HG02943 (cell line): ENCODE data around the gene TUBGCP3.

Experiments used
- ATAC-seq: cut with Tn5 transposase; IDR thresholded peaks from one replicate; pipeline ENCODE4 v1.9.1; 2021; ENCODE audit warnings: mild to moderate bottlenecking, low read depth, moderate library complexity; ENCODE audit not compliant: unreplicated experiment

The TUBGCP3 gene

DNA sequence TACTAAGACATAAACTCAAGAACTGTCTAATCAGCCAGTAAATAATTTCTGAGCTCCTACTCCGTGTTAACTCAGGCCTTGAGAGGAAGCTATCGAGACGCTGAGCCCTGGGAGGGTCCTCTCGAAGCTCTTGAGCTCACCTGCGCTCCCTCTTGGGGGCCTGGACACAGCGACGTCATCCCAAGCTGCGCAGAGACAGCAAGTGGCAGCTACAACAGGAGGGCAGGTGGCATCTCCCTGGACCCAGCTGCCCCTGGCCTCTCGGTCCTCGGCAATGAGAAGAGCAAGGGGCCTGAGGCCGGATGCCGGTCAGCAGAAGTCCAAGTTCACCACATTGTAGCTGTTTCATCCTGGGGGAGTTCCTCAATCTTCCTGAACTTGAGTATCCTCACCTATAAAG lies 30.5 kb upstream of the TUBGCP3 start:
- no peak for ATAC-seq

DNA sequence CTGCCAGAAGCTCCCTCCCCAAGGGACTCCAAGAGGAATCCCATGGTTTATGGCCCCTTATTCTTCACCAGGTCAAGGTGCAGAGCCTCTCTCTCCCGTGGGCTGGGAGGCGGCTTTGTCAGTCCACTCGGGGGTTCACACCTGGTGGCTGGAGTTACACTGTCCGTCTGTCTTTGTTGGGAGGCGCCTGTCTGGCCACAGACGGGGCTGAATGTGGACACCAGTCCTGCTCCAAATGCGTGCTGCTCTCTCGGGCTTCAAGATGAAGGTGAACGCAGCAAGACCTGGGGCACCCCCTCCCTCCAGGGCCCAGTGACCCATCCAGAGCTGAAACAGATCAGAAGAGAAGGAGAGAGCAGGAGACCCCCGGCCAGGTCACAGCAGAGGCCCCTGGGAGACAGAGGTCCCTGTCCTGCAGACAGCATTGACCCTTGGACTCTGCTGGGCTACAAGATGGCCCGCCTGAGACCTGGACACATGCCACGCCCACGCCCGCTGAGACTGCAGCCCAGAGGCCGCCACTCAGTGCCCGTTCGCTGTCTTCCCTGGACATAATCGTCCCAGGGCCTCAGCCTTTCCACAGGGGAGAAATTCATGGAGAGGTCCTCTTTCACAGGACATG lies 29.9 kb upstream of the TUBGCP3 start:
- ATAC-seq = no peak

DNA sequence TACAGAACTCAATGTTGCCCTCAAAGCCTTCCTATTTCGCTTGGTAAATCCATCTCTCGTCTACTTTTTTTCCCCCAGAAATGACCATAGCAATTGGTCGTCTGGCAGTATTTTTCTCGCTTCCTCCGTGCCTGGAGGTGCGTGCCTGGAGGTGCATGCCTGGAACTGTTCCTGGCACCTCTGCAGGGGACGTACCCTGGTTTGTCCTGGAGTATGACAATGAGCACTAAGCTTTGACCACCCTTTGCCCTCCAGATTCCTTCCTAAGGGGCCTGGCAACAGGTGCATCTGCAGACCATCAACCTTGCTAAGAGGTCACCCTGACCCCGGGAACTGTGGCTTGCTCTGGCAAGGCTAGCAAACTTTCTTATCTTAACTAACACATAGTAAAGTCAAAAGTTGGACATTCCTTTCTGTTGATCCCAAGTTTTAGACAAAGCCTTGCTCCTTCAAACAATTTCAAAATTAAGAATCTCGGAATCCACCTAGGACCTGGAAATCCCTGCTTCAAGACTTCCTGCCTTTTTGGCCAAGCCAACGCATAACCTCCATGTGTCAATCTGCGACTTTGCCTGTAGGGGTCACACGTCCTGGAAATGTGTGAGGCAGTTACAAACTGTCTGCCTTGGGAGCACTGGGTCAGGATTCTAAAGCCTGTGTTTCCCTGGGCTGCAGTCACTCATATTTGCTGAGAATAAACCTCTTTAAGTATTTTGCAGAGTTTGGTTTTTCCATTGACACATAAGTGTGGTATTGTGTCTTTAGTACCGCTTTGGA lies 28.8 kb upstream of the TUBGCP3 start:
- no peak for ATAC-seq

DNA sequence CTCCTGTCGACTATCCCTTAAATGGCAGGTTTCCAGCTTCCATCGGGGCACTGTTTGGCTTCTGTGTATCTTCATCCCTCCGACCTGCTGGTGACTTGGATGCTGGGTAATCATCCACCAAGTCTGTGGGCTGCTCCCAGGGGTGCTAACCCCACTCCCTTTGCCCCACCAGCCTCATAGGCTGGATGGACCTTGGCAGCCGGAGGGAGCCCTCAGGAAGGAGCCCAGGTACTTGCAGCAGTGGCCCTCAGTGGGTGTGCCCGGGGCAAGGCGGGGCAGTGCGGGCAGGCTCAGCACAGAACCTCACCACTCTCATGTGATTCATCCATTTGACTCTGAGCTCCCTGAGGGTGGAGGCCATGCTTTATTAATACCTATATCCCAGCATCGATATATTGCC lies 27.4 kb upstream of the TUBGCP3 start:
- ATAC-seq = no peak

DNA sequence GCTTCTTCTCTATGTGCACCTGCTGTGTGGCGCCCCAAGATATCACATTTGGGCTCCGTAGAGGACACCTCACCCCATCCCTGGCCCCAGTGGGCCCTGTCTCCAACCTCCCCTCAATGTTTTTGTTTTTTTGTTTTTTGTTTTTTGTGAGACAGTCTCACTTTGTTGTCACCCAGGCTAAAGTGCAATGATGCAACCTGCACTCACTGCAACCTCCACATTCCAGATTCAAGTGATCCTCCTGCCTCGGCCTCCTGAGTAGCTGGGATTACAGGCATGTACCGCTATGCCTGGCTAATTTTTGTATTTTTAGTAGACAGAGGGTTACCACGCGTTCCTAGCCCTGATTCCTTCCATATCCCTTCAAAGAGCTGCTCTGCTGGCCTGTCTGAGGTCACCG lies 26.9 kb upstream of the TUBGCP3 start:
- ATAC-seq = no peak

DNA sequence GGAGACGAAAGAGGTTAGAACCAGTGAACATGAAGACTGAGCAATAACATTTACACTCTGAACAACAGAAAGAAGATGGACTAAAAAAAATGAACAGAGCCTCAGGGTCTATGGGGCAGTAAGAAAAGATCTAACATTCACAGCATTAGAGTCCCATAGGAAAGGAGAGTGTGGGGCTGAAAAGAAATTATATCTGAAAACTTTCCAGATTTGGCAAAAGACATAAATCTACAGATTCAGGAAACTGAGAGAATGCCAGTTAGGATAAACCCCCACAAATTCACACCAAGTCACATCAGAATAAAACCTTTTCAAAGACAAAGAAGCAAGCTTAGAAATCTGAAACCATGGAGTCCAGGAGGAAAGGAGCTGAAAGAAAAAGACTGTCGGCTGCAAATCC lies 20.3 kb upstream of the TUBGCP3 start:
- ATAC-seq = no peak

DNA sequence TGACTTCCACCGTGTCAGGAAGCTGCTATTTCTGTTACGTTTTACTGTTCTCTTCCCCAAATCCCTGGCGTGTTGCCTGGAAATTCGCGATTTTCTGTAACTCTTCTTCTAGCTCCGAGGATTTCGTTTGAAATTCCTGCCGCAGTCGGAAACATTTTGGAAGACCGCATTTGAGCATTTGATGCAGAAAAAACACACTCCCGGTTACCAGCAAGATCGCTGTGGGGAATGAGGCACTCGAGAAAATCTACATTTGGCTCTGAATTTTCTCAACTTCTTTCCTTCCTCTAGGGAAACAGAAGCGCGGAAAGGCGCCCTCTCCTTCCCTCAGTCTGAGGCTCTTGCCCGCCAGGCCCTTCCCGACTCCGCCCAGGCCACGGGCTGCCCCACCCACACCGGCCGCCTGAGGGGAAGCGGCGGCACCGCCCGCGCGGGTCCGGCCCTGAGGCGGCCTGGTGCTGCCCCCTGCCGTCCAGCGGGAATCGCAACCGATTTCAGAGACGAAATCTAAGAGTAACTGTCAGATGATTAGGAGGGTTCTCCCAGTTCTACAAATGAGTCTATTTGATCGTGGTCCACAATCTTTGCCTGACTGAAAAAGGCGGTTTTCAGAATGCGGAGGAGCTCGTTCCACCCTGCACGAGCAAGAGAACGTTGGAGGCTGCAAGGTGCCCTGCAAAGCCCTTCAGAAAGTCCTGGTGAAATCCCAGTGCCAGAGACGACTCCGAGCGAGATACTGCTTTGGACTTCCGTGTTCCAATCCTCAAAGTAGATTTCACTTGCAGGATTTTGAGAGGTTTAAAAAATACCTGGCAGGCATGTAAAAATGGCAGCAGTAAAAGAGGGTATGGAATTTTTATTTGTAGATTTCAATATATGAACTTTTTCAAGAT lies 18.4 kb upstream of the TUBGCP3 start:
- peak; percentile 95 for ATAC-seq

DNA sequence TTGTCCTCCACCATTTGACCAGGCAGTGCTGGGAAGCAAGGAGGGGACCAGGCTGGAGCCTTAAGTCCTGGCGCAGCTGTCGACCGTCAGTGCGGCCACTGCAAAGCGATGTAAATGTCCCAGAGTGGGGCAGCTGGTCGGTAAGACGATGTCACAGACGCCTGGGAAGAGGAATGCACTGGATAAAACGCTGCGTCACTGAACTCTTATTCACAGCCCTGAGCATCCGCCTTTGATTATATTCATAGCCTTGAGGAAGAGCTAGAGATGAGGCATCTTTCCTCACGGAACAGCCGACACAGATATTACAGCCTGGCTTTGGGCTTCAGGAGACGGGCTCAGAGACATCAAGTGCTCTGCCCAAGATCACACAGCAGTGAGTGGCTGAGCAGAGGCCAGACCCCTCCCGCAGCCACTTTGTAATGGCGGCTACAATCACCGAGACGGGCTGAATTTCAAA lies 17.6 kb upstream of the TUBGCP3 start:
- ATAC-seq = no peak

DNA sequence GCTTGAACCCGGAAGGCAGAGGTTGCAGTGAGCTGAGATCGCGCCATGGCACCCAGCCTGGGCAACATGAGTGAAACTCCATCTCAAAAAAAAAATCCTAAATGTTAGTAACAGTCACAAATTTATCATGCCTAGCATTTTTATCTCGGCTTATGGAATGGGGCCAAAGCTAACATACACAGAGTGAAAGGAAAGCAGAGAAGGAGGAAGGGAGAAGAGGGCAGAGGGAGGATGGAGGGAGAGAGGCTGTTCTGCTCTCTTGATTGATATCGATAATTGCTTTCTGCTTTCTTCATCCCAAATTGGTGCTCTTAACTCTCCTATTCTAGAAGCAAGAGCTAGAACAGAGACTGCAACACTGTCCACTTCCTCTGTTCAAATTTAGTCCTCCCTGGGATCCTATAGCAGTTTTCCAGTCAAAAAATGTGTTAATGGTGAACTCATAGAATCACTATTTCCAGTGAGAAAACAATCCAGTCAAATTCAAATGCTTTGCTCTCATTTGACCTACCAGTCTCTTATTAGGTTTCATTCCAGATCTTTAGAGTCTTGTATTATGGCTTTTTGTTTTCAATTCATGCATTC lies 15.8 kb upstream of the TUBGCP3 start:
- no peak for ATAC-seq

DNA sequence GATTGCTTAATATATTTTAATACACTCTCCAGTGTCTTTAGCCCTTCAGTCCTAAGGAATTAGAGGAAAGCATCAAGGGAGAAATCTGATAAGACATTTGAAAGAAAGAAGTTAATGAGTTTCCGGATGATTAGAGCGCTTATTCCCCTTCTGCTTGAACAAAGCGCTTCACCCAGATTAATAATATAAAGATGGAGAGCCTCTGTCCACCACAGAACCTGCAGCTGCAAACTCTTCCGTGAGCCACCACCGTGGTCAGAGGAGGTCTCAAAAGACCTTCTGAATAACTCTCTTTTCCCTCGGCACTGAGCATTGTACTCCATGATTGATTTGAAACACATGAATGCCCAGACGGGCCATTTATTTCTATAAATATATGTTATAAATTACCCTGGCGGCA lies 14.2 kb upstream of the TUBGCP3 start:
- ATAC-seq = no peak

DNA sequence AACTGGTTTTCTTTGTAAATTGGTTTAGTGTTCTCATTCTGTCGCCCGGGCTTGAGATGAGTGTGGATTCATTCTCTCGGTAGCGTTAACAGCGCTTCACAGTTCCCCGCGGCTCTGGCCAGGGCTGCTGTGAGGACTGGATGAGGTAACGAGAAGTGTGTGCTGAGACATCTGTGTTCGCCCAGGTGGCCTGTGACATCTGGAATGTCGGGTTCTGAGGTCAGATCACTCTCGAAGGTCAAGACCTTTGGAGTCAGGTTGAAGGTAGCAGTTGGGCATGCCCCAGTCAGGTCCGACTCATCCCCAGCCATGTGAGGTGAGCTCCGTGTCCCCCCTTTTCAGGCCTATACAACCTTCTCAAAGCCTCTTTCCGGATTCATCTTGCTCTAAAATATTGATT lies 13.4 kb upstream of the TUBGCP3 start:
- ATAC-seq = no peak

DNA sequence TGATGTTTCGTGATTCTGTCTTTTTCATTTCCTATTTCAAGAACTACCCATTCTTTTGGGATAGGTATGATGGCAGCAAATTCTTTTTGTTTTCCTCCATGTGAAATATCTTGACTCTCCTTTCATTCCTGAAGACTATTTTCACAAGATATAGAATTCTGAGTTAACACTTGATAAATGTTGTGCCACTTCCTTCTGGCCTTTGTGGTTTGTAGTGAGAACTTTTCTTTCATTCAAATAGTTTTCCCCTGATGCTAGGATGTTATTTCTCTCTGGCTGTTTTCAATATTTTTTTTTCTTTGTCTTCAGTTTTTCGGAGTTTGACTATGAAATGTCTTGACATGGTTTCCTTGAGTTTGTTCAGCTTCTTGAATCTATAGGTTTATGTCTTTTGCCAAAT lies 8.3 kb upstream of the TUBGCP3 start:
- ATAC-seq = no peak

DNA sequence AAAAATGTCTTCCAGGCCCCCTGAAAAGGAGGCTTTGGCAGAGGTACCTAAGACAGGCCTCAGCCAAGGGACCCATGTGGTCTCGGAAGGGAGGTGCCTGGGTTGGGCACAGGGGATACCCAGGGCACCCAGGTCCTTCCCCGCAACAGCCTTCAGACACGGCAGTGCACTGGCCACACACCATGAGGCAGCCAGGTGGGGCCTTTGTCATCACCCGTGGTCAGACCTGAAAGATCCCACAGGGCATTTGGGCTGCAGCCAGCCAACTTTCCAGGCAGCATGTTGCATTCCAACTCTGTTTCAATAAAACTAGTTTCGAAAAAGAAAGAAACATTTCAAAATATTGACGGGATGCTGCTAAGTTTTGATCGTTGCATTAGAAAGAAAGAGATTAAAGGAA lies 4.7 kb upstream of the TUBGCP3 start:
- no peak for ATAC-seq

DNA sequence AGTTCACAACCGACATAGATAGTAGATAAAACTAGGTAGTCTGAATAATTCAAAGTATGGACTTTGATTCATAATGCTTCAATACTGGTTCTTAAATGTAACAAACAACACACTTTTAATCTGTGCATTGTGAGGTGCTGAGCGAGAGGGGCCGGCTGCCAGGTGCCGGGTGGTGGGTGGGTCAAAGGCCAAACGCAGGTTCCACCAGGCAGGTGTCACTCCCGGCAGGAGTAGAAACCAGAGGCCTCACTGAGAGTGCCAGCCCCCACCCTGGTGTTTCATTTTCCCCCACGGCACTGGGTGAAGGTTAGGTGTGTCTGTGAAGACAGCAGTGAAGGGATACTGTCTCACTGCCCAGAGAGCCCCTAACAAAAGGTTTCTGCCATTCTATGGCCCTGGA lies 4.2 kb upstream of the TUBGCP3 start:
- no peak for ATAC-seq

DNA sequence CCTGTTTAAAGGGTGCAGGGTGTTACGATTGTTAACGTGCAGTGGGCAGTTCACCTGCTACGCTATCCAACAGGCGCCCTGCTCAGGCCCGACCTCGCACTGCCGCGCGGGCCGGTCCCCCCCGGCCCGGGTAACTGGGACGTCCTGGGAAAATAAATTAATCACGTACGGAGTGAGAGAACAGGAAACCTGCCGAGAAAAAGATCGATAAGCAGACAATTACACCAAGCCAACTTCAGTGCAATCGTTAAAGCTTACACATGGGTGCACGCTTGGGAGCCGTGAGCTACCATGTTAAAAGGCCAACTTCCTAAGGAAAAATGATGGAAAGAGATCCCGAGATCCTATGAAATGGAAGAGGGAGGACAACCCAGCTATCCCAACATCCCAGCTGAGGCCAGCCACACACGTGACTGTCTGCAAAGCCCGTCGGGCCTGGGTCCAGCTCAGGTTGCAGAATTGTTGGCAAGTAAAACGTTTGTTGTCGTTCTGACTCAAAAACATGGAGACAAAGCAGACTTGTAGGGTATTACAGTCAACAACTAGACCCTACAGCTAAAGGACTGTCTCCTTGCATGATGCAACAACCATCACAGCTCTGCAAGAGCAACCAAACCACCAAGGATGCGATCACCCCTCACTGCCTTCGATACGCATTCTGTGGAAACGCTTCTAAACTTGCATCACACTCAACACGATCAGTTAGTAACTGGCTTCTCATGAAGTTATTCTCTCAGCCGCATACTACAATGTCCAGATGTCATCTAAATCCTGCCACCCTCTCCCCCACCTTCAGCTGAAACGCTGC lies 741 bp upstream of the TUBGCP3 start:
- ATAC-seq = no peak

DNA sequence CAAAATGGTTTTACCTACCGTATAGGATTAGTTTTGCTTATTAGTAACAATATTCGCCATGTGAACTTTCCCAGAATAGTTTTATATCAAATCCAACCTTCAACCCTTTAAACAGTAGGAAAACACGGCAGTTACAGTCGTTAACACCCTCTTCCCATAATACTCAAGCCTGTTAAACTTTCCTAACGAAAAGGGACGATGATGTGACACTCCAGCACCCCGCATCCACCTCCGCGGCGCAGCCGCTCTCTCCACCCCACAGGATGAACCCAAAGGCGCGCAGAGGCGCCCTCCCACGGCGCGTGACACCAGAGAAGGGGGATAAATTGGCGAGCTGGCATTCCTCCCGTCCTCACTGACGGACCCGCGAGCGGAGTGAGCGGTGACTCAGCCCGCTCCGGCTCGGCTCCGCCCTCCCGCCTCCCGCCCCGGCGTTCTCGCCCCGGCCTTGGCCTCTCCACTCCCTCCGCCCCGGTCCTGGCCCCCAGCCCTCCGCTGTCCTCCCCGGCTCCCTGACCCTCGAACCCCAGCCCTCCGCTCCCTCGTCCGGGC lies 665 bp downstream of the TUBGCP3 start:
- peak; percentile 47 for ATAC-seq

DNA sequence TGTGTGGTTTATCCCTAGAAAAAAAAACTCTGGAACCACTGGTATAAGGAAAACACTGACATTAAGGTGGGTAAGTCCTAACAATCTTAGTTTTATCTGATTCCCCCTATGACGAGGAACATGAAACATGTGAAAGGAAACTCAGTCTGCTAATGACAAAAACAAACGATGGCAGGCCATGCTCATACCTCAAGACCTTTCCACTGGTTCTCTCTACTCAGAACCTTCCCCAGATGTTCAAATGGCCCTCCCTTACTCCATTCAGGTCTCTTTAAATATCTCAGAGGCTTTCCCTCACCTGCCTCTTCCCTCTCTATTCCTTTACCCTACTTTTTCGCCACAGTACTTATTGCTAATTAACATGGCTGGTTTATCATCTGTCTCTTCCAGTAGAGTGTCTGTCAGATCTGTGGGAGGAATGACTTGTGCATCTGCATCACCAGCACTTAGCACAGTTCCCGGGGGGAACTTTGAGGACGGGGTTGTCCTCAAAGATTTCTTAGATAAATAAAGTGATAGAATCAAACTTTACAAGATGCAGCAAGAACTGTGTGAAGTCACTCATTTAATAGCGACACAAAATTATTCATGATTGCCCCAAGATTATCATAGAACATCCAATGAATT lies 1.5 kb downstream of the TUBGCP3 start:
- no peak for ATAC-seq

DNA sequence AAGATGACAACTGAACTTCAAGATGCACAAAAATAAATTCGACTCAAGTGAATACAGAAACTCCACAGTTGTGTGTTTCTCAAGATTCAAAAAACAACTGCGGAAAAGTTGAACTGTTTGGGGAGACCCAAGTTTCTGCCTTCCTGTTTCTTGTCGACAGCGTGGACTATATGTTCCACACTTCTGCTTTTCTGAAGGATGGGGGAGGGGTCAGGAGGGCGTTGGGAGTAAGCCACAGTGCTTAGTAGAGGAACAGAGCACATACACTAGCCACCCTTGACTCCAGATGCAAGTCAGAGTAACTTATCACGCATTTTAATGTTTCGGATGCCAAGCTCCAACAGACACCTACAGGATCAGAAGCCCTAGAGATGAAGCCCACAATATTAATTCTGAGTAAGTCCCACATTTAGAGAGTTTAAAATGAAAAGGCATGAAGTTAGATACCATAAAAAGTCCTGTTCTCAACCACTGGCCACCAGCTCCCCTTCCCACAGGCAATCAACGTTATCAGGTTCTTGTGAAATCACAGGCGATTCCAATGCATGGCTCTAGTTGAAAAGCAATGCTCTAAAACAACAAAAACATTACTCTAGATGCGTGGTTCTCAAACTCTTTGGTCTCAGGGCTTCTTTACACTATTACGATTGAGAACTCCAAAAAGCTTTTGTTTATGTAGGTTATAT lies 4.2 kb downstream of the TUBGCP3 start:
- peak; percentile 38 for ATAC-seq

DNA sequence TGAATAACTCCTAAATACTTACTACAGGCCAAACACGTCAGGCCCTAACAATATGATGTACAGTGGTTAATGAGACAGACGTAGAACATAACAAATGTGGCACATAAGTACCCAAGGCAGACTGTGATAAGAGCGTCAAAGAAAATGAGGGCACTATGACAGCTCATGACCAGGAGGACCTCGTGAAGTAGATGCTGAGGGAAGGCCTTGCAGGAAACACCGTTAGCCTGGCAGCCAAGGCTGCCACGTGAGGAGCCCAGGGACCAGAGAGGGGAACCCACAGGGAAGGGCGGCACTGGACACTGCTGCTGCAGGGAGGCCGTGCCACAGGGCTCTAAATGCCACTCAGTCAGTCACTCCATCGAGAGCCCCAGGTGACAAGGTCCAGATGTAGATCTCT lies 5.7 kb downstream of the TUBGCP3 start:
- no peak for ATAC-seq
